Measurements from ENCODE around the gene SPG7.
A peak's percentile ranks its signal among the peaks of the same experiment; 100 is the strongest.

SPG7 gene

DNA sequence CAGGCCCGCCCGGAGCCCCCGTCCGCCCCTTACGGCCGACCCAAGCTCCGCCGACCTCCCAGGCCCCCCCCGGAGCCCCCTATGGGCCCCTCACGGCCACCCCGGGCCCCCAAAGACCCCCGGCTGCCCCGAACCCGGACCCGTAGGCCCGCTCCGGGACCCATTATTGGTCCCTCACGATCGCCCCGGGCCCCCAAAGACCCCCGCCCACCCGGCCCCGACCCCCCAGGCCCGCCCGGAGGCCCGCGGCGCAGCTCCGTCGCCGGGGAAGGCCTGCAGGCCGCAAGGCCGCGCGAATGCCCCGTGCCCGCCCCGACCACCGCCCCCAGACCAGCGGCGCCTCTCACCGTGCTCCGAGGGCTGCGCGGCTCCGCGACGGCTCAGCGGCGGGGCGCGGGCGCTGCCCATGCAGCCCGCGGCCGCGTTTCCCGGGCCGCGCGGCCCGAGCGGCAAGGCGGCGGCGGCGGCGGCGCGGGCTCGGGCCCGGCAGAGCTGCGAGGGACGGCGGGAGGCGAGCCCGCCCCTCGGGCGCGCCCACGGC, 18.2 kb upstream of the SPG7 start:
- Histone ChIP-seq H3K4me3 (ENCODE audit: low read length in 2 of 2) (peak overlapping the region; percentile 63 to 96), H2BK120ac (ENCODE audit: low read depth, low read length) (no peak overlapping the region), H3K9me3 (replicated peaks in 1 of 2; ENCODE audit: control insufficient read depth in 2 of 2, insufficient read depth in 1 of 2, low read depth in 1 of 2, low read length in 2 of 2) (no peaks in the 10 kb centered on the region), H2AFZ (ENCODE audit: low read length) (no peak overlapping the region), H3K14ac (ENCODE audit: low read length) (no peak overlapping the region), H3K27ac (replicated peaks; ENCODE audit: low read length) (peak overlapping the region; percentile 73), H3K4me2 (ENCODE audit: insufficient read depth, low read length, poor library complexity, severe bottlenecking) (no peak overlapping the region), H3K9ac (ENCODE audit: low read depth, low read length, poor library complexity) (peak overlapping the region; percentile 88), H3K23ac (ENCODE audit: low read depth, low read length, poor library complexity) (peak overlapping the region; percentile 80), H3K36me3 (replicated peaks in 1 of 2; ENCODE audit: control insufficient read depth in 2 of 2, insufficient read depth in 2 of 2, low read length in 2 of 2) (peaks cover 3 to 11% of the 10 kb centered on the region in 2 donors), H3K4ac (ENCODE audit: low read length) (no peak overlapping the region), H2AK5ac (ENCODE audit: low read depth, low read length) (no peak overlapping the region), H3K27me3 (ENCODE audit: control insufficient read depth in 3 of 3, insufficient read depth in 3 of 3, low read depth in 1 of 3, low read length in 3 of 3) (no peaks in the 10 kb centered on the region), H2BK15ac (ENCODE audit: low read length) (no peak overlapping the region), H3K18ac (ENCODE audit: low read length) (peak overlapping the region; percentile 76), H2BK5ac (ENCODE audit: low read length) (no peak overlapping the region), H4K8ac (ENCODE audit: low read depth, low read length) (no peak overlapping the region), H3K79me1 (ENCODE audit: low read depth, low read length) (peaks cover 8% of the 10 kb centered on the region), H4K91ac (ENCODE audit: low read depth, low read length, poor library complexity) (no peak overlapping the region), H2BK12ac (ENCODE audit: low read length) (no peak overlapping the region), H3K4me1 (ENCODE audit: control insufficient read depth in 2 of 2, insufficient read depth in 1 of 2, low read depth in 1 of 2, low read length in 2 of 2) (peaks cover 16 to 36% of the 10 kb centered on the region in 2 donors)
- WGBS, 2 donors (ENCODE audit: extremely low coverage in 2 of 2, insufficient read length in 2 of 2, insufficient replicate concordance in 1 of 2): no CpG with 5 or more reads among the region's 81 CpGs
- DNase-seq (ENCODE audit: low spot score): no peak

DNA sequence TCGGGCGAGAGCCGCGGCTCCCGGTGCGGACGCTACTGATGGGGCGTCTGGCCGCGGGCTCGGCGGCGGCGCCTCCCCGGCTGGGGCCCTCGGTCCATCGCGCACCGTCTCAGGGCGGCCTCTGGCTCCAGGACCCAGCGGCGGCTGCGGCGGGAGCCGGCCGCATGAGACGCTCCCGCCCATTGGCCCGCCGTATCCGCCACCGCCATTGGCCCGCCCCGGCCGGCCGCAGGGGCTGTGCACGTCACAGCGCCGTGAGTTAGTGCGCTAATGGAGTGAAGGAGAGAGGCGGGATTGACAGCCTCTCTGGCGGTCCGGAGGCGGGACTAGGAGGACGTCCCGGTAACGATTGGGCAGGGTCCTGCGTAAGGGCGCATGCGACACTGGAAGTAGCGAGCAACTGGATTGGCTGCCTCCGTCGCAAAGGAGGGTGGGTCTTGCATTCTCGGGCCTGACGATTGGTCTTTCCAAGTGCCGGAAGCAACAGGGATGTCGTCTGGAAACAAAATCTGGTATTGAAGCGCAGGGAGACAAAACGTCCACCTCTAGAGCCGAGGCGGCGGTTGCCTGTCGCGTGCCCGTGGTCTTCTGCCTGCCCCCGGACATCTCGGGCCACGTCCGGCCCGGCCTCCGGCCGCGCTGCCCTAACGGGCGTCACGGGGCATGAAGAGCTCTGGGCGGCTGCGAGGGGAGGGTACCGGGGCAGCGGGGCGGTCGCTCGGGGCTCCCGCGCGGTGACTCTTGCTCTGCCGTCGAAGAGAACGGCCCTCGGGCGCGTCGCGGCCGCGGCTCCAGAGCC, 17.6 kb upstream of the SPG7 start, which contains the start of gene ANKRD11:
TSS of gene ANKRD11 (minus strand) at position 123 of the 799 bp plus-strand sequence. CDS start 173,542 bp downstream, outside the sequence.
- H2AFZ ChIP-seq (ENCODE audit: low read length): peak within 1 kb of the TSS; percentile 81
- peak within 1 kb of the TSS; percentile 88 for H3K9ac ChIP-seq (ENCODE audit: low read depth, low read length, poor library complexity)
- peak within 1 kb of the TSS; percentile 80 for H3K23ac ChIP-seq (ENCODE audit: low read depth, low read length, poor library complexity)
- peak within 1 kb of the TSS; percentile 73 for H3K27ac ChIP-seq (replicated peaks; ENCODE audit: low read length)
- no peak within 1 kb of the TSS for H2BK15ac ChIP-seq (ENCODE audit: low read length)
- H2AK5ac ChIP-seq (ENCODE audit: low read depth, low read length): no peak within 1 kb of the TSS
- H2BK120ac ChIP-seq (ENCODE audit: low read depth, low read length): no peak within 1 kb of the TSS
- H3K14ac ChIP-seq (ENCODE audit: low read length): no peak within 1 kb of the TSS
- H4K8ac ChIP-seq (ENCODE audit: low read depth, low read length): no peak within 1 kb of the TSS
- H3K27me3 ChIP-seq (ENCODE audit: control insufficient read depth in 3 of 3, insufficient read depth in 3 of 3, low read depth in 1 of 3, low read length in 3 of 3): no peaks in the 10 kb centered on the region
- peaks cover 8% of the 10 kb centered on the region for H3K79me1 ChIP-seq (ENCODE audit: low read depth, low read length)
- no CpG with 5 or more reads among the region's 96 CpGs for WGBS, 2 donors (ENCODE audit: extremely low coverage in 2 of 2, insufficient read length in 2 of 2, insufficient replicate concordance in 1 of 2)
- no peak within 1 kb of the TSS for H2BK12ac ChIP-seq (ENCODE audit: low read length)
- H3K4me2 ChIP-seq (ENCODE audit: insufficient read depth, low read length, poor library complexity, severe bottlenecking): peak within 1 kb of the TSS; percentile 89
- peak within 1 kb of the TSS; percentile 90 for H2BK5ac ChIP-seq (ENCODE audit: low read length)
- peaks cover 16 to 36% of the 10 kb centered on the region in 2 donors for H3K4me1 ChIP-seq (ENCODE audit: control insufficient read depth in 2 of 2, insufficient read depth in 1 of 2, low read depth in 1 of 2, low read length in 2 of 2)
- H3K18ac ChIP-seq (ENCODE audit: low read length): peak within 1 kb of the TSS; percentile 76
- H4K91ac ChIP-seq (ENCODE audit: low read depth, low read length, poor library complexity): no peak within 1 kb of the TSS
- peaks cover 3 to 11% of the 10 kb centered on the region in 2 donors for H3K36me3 ChIP-seq (replicated peaks in 1 of 2; ENCODE audit: control insufficient read depth in 2 of 2, insufficient read depth in 2 of 2, low read length in 2 of 2)
- no peaks in the 10 kb centered on the region for H3K9me3 ChIP-seq (replicated peaks in 1 of 2; ENCODE audit: control insufficient read depth in 2 of 2, insufficient read depth in 1 of 2, low read depth in 1 of 2, low read length in 2 of 2)
- peak; percentile 99 for DNase-seq (ENCODE audit: low spot score)
- peak within 1 kb of the TSS; percentile 63 to 97 for H3K4me3 ChIP-seq (ENCODE audit: low read length in 2 of 2)
- H3K4ac ChIP-seq (ENCODE audit: low read length): no peak within 1 kb of the TSS

DNA sequence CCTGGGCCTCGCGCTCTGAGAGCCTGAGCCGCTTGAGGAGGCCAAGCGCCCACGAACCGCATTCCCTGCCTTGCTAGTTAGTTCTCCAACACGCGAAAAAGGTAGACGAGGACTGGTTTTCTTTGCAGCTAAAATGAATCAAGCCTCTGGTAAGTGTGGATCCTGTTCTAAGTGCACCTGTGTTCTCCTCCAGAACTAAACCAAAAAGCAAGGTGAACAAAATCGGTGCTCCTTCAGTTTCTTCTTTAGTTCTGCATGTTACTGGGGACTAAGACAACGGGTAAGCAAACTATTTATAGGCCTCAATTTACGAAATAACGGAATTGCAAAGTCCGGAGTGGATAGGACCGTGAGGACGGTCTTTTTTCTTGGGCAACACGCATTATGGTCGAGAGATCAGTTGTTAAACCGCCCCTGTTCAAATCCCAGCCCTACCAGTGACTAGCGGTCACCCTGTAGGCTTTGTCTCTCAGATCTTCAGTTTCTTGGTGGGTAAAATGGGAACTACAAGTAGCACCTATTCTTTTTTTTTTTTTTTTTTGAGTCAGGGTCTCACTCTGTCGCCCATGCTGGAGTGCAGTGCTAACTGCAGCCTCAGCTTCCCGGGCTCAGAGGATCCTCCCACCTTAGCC, 16.8 kb upstream of the SPG7 start:
- Histone ChIP-seq H4K91ac (ENCODE audit: low read depth, low read length, poor library complexity) (no peak overlapping the region), H3K27me3 (ENCODE audit: control insufficient read depth in 3 of 3, insufficient read depth in 3 of 3, low read depth in 1 of 3, low read length in 3 of 3) (no peaks in the 10 kb centered on the region), H3K4me3 (ENCODE audit: low read length in 2 of 2) (peak overlapping the region; percentile 63 to 97), H3K4me2 (ENCODE audit: insufficient read depth, low read length, poor library complexity, severe bottlenecking) (peak overlapping the region; percentile 89), H2BK15ac (ENCODE audit: low read length) (no peak overlapping the region), H3K4me1 (ENCODE audit: control insufficient read depth in 2 of 2, insufficient read depth in 1 of 2, low read depth in 1 of 2, low read length in 2 of 2) (peaks cover 11 to 31% of the 10 kb centered on the region in 2 donors), H2AFZ (ENCODE audit: low read length) (peak overlapping the region; percentile 81), H4K8ac (ENCODE audit: low read depth, low read length) (no peak overlapping the region), H3K4ac (ENCODE audit: low read length) (no peak overlapping the region), H3K14ac (ENCODE audit: low read length) (no peak overlapping the region), H2AK5ac (ENCODE audit: low read depth, low read length) (no peak overlapping the region), H3K27ac (replicated peaks; ENCODE audit: low read length) (no peak overlapping the region), H3K9me3 (replicated peaks in 1 of 2; ENCODE audit: control insufficient read depth in 2 of 2, insufficient read depth in 1 of 2, low read depth in 1 of 2, low read length in 2 of 2) (no peaks in the 10 kb centered on the region), H2BK12ac (ENCODE audit: low read length) (no peak overlapping the region), H2BK5ac (ENCODE audit: low read length) (peak overlapping the region; percentile 90), H2BK120ac (ENCODE audit: low read depth, low read length) (no peak overlapping the region), H3K79me1 (ENCODE audit: low read depth, low read length) (peaks cover 6% of the 10 kb centered on the region), H3K23ac (ENCODE audit: low read depth, low read length, poor library complexity) (peak overlapping the region; percentile 67), H3K36me3 (replicated peaks in 1 of 2; ENCODE audit: control insufficient read depth in 2 of 2, insufficient read depth in 2 of 2, low read length in 2 of 2) (peaks cover 3 to 10% of the 10 kb centered on the region in 2 donors), H3K9ac (ENCODE audit: low read depth, low read length, poor library complexity) (peak overlapping the region; percentile 82), H3K18ac (ENCODE audit: low read length) (no peak overlapping the region)
- peak; percentile 31 for DNase-seq (ENCODE audit: low spot score)
- no CpG with 5 or more reads among the region's 22 CpGs for WGBS, 2 donors (ENCODE audit: extremely low coverage in 2 of 2, insufficient read length in 2 of 2, insufficient replicate concordance in 1 of 2)
